Activated CD8-positive, alpha-beta T cell treated with anti-CD3 and anti-CD28 coated beads for 36 hours (primary cell): ENCODE results near the gene COQ3. TPM values are rescaled to one million over a fixed set of nuclear protein-coding genes. Genes with fewer than 3 reads are reported as not detected.

ENCODE experiments used
- ATAC-seq: fragments of 200-7000 bp; cut with Tn5 transposase; one replicate; pipeline ENCODE4 v1.10.0; 2021; ENCODE audit warnings: mild to moderate bottlenecking, moderate library complexity
- CTCF ChIA-PET: fragments of 350-600 bp; sonication (Branson Sonifier 250); formaldehyde crosslinking; loops from one replicate; lab custom pipeline; 2021; ENCODE audit warnings: antibody characterized with exemption; lab: Charles Lee
- POLR2A ChIA-PET: fragments of 350-600 bp; sonication (Branson Sonifier 250); formaldehyde crosslinking; loops from one replicate; lab custom pipeline; 2021; ENCODE audit warnings: antibody characterized with exemption; lab: Charles Lee
- DNase-seq: peaks from one replicate; pipeline ENCODE4 v3.0.0-alpha.2; 2020
- H3K27ac Mint-ChIP-seq: one replicate; pipeline ENCODE4 v1.8.0; 2021; ENCODE audit warnings: mild to moderate bottlenecking, mixed read lengths
- H3K27me3 Mint-ChIP-seq: one replicate; pipeline ENCODE4 v1.8.0; 2021; ENCODE audit warnings: mixed read lengths
- H3K36me3 Mint-ChIP-seq: one replicate; pipeline ENCODE4 v1.8.0; 2021; ENCODE audit warnings: low read depth, mixed read lengths
- H3K4me1 Mint-ChIP-seq: one replicate; pipeline ENCODE4 v1.8.0; 2021; ENCODE audit warnings: low read depth, mixed read lengths
- H3K4me3 Mint-ChIP-seq: one replicate; pipeline ENCODE4 v1.8.0; 2021; ENCODE audit warnings: mild to moderate bottlenecking, moderate library complexity, mixed read lengths
- H3K9me3 Mint-ChIP-seq: one replicate; pipeline ENCODE4 v1.8.0; 2021; ENCODE audit warnings: mixed read lengths
- CTCF ChIP-seq: fragments of 200-600 bp; IDR thresholded peaks from one replicate; pipeline ENCODE4 v1.8.0; 2022; ENCODE audit warnings: antibody characterized with exemption, mild to moderate bottlenecking
- intact Hi-C: fragments of 100-400 bp; cut with micrococcal nuclease; formaldehyde crosslinking; loops from one replicate; pipeline ENCODE4 v1.10.0; 2022
- total RNA-seq, 2 experiments: library from RNA; stranded (reverse); gene quantifications; one replicate each; pipeline ENCODE4 v1.2.3, GENCODE V29; 2021

The COQ3 gene
- total RNA-seq, 2 experiments from 2014 or later = 20.8 to 24.9 TPM

- Mint-ChIP-seq H3K27ac (no peak overlapping the region), H3K9me3 (no peaks in the 10 kb centered on the region), H3K4me3 (no peak overlapping the region), H3K36me3 (peaks cover 17% of the 10 kb centered on the region), H3K4me1 (peaks cover 60% of the 10 kb centered on the region), H3K27me3 (no peaks in the 10 kb centered on the region)
- intact Hi-C loops = no loop called here
- POLR2A ChIA-PET = interaction anchor here (0.9 to 2.2 kb wide), 2 partner anchors 9 to 22 kb away, joined by 3 to 8 read pairs; partner anchors contain the start of genes COQ3 and PNISR
- DNase-seq (no peak), ATAC-seq (no peak)
- CTCF ChIA-PET = interaction anchor here (1.0 to 1.7 kb wide), 2 partner anchors 10 to 12 kb away, joined by 3 to 5 read pairs; no protein-coding TSS in a partner anchor
- TF ChIP-seq CTCF = no peak
Measured at GRCh38 chr6:99415446-99415845, 21.5 kb upstream of the COQ3 start.

GRCh38 chr6:99412065-99412464, 18.1 kb upstream of the COQ3 start:
- POLR2A ChIA-PET = interaction anchor here (1.1 kb wide), 1 partner anchor 10 kb away, joined by 3 read pairs; no protein-coding TSS in a partner anchor
- intact Hi-C loops = no loop called here
- peak overlapping the region; percentile 74 for H3K27ac Mint-ChIP-seq
- DNase-seq (no peak), ATAC-seq (no peak)
- CTCF ChIA-PET = interaction anchor here (1.2 kb wide), 1 partner anchor 16 kb away, joined by 3 read pairs; no protein-coding TSS in a partner anchor
- peaks cover 39% of the 10 kb centered on the region for H3K4me1 Mint-ChIP-seq
- peaks cover 26% of the 10 kb centered on the region for H3K36me3 Mint-ChIP-seq
- H3K4me3 Mint-ChIP-seq = no peak overlapping the region
- no peaks in the 10 kb centered on the region for H3K27me3 Mint-ChIP-seq
- H3K9me3 Mint-ChIP-seq = no peaks in the 10 kb centered on the region
- no peak for TF ChIP-seq CTCF

GRCh38 chr6:99409672-99410071, 15.7 kb upstream of the COQ3 start:
- H3K27me3 Mint-ChIP-seq = no peaks in the 10 kb centered on the region
- ChIA-PET CTCF (interaction anchor here (0.9 to 1.7 kb wide), 4 partner anchors 16 to 112 kb away, joined by 3 read pairs; partner anchors contain the start of gene COQ3), POLR2A (no interaction called here)
- H3K9me3 Mint-ChIP-seq = no peaks in the 10 kb centered on the region
- H3K4me1 Mint-ChIP-seq = peaks cover 24% of the 10 kb centered on the region
- DNase-seq (no peak), ATAC-seq (no peak)
- H3K36me3 Mint-ChIP-seq = peaks cover 33% of the 10 kb centered on the region
- no peak overlapping the region for H3K27ac Mint-ChIP-seq
- H3K4me3 Mint-ChIP-seq = no peak overlapping the region
- no peak for TF ChIP-seq CTCF
- intact Hi-C loops = no loop called here

GRCh38 chr6:99407076-99407475, 13.1 kb upstream of the COQ3 start:
- no peak for TF ChIP-seq CTCF
- ATAC-seq (no peak), DNase-seq (no peak)
- H3K4me3 Mint-ChIP-seq = no peak overlapping the region
- ChIA-PET POLR2A (no interaction called here), CTCF (no interaction called here)
- no peaks in the 10 kb centered on the region for H3K9me3 Mint-ChIP-seq
- H3K27ac Mint-ChIP-seq = no peak overlapping the region
- H3K4me1 Mint-ChIP-seq = peaks cover 9% of the 10 kb centered on the region
- no peaks in the 10 kb centered on the region for H3K27me3 Mint-ChIP-seq
- intact Hi-C loops = no loop called here
- peaks cover 39% of the 10 kb centered on the region for H3K36me3 Mint-ChIP-seq

- peaks cover 39% of the 10 kb centered on the region for H3K36me3 Mint-ChIP-seq
Measured at GRCh38 chr6:99402448-99402847, 8.5 kb upstream of the COQ3 start.

More at GRCh38 chr6:99402448-99402847, 8.5 kb upstream of the COQ3 start:
- no peaks in the 10 kb centered on the region for H3K27me3 Mint-ChIP-seq
- no peak for ATAC-seq
- ChIA-PET CTCF (interaction anchor here (0.8 to 2.6 kb wide), 4 partner anchors 9 to 99 kb away, joined by 3 to 7 read pairs (median 6); partner anchors contain the start of gene COQ3), POLR2A (interaction anchor here (1.1 kb wide), 1 partner anchor 14 kb away, joined by 4 read pairs; no protein-coding TSS in a partner anchor)
- H3K4me3 Mint-ChIP-seq = no peak overlapping the region
- no peak for TF ChIP-seq CTCF
- intact Hi-C loops = no loop called here
- peak overlapping the region; percentile 17 for H3K27ac Mint-ChIP-seq
- H3K9me3 Mint-ChIP-seq = no peaks in the 10 kb centered on the region
- H3K4me1 Mint-ChIP-seq = no peaks in the 10 kb centered on the region
- DNase-seq = no peak
